Adrenal gland (tissue), 5 donors: ENCODE data around the gene CNDP1.

ENCODE experiments used
- POLR2A ChIP-seq, 2 donors: fragments of 450-650 bp; IDR thresholded peaks; one replicate each; pipeline ENCODE4 v1.6.1; 2017; ENCODE audit warnings: antibody characterized with exemption in 2 of 2, mild to moderate bottlenecking in 2 of 2, moderate library complexity in 1 of 2
- TF ChIP-seq, protein P1 (sequence below), 6 experiments: fragments of 450-650 bp in 4 of 6; fragments of 200-600 bp in 2 of 6; sonication (generic) in 1 of 6; IDR thresholded peaks; 1 replicate in 5 of 6; 2 replicates in 1 of 6; pipeline versions ENCODE4 v1.5.1 to v1.8.0; 2016 to 2021; ENCODE audit warnings: antibody characterized with exemption in 6 of 6, mild to moderate bottlenecking in 2 of 6, moderate library complexity in 1 of 6
- donor health status: DM: no; HTN: no; CAD: no.

DNA sequence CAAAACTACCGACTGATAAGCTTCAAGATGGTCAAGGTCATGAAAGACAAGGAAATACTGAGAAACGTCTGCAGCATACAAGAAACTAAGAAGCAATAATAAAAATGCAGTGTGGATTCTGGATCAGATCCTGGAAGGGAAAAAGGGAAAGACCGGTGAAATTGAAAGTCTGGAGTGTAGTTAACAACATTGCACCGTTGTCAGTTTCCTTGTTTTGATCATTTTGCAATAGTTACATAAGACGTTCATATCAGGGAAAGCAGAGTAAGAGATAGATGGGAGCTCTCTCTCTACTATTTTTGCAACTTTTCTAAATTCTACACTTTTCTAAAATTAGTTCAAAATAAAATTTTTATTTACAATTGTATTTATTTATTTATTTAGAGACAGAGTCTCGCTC is 48.3 kb downstream of the CNDP1 start:
- no peak for TF ChIP-seq POLR2A (IDR thresholded peaks at IDR 0.05)
- TF ChIP-seq, protein P1, sequence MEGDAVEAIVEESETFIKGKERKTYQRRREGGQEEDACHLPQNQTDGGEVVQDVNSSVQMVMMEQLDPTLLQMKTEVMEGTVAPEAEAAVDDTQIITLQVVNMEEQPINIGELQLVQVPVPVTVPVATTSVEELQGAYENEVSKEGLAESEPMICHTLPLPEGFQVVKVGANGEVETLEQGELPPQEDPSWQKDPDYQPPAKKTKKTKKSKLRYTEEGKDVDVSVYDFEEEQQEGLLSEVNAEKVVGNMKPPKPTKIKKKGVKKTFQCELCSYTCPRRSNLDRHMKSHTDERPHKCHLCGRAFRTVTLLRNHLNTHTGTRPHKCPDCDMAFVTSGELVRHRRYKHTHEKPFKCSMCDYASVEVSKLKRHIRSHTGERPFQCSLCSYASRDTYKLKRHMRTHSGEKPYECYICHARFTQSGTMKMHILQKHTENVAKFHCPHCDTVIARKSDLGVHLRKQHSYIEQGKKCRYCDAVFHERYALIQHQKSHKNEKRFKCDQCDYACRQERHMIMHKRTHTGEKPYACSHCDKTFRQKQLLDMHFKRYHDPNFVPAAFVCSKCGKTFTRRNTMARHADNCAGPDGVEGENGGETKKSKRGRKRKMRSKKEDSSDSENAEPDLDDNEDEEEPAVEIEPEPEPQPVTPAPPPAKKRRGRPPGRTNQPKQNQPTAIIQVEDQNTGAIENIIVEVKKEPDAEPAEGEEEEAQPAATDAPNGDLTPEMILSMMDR (IDR thresholded peaks at IDR 0.05) = no peak
